Testis (tissue), 3 donors: Measurements from ENCODE around the gene CTU1. TPM values are rescaled to one million over a fixed set of nuclear protein-coding genes. Genes with fewer than 3 reads are reported as not detected.

Source experiments
- DNase-seq: peaks from one replicate; pipeline ENCODE4 v3.0.0-alpha.2; 2019
- H3K27ac ChIP-seq, 2 donors: fragments of 200-600 bp; sonication (generic); one replicate each; pipeline ENCODE4 v1.5.1; 2019
- H3K27me3 ChIP-seq: fragments of 200-600 bp; sonication (generic); one replicate; pipeline ENCODE4 v1.5.1; 2019
- H3K36me3 ChIP-seq: fragments of 200-600 bp; sonication (generic); one replicate; pipeline ENCODE4 v1.5.1; 2017; ENCODE audit warnings: low read depth; ENCODE audit errors: missing control alignments
- H3K4me1 ChIP-seq: fragments of 200-600 bp; sonication (generic); one replicate; pipeline ENCODE4 v1.5.1; 2019
- H3K4me3 ChIP-seq, 2 donors: fragments of 200-600 bp; sonication (generic); one replicate each; pipeline ENCODE4 v1.5.1; 2017 to 2019
- H3K9me3 ChIP-seq: fragments of 200-600 bp; sonication (generic); one replicate; pipeline ENCODE4 v1.5.1; 2017
- CTCF ChIP-seq, 3 experiments: fragments of 450-650 bp in 2 of 3; fragments of 200-600 bp in 1 of 3; sonication (generic) in 1 of 3; IDR thresholded peaks; one replicate each; pipeline ENCODE4 v1.5.1; 2016 to 2019; ENCODE audit warnings: antibody characterized with exemption in 3 of 3, mild to moderate bottlenecking in 2 of 3, moderate library complexity in 1 of 3
- POLR2A ChIP-seq: fragments of 450-650 bp; IDR thresholded peaks from one replicate; pipeline ENCODE4 v1.6.1; 2017; ENCODE audit warnings: antibody characterized with exemption, mild to moderate bottlenecking, moderate library complexity
- WGBS, 2 donors: methylation state at CpG; one replicate each; pipeline ENCODE4 v1.1.5; 2018; 5-methylcytosine and 5-hydroxymethylcytosine counted together
- intact Hi-C: fragments of 100-400 bp; cut with DNase I; formaldehyde crosslinking; loops from one replicate; pipeline ENCODE4 v1.15.1; 2023; ENCODE audit warnings: low total_unique reads
- polyA plus RNA-seq: library from polyadenylated mRNA; stranded (reverse); fragments of 350-450 nt; fragmentation: Illumina TruSeq; extraction: RNeasy Lipid Tissue Mini Kit (QIAGEN cat#74804); gene quantifications from one replicate; pipeline ENCODE4 v1.2.3, GENCODE V29; 2014; ENCODE audit warnings: low read depth, low replicate concordance; ENCODE audit not compliant: insufficient read depth
- total RNA-seq, 2 donors: library from RNA; depleted of rRNA; stranded (reverse); fragments of >200 nt; gene quantifications; one replicate each; pipeline ENCODE4 v1.2.3, GENCODE V29; 2016

The CTU1 gene
- total and polyA plus RNA-seq, 3 donors from 2014 or later, result 2.0 to 23.5 (median 17.6) TPM

GRCh38 chr19:51135986-51136762 is 28.0 kb upstream of the CTU1 start:
- H3K4me1 ChIP-seq, result peaks cover 15% of the 10 kb centered on the region
- no peak overlapping the region for H3K27ac ChIP-seq
- no peaks in the 10 kb centered on the region for H3K9me3 ChIP-seq
- H3K4me3 ChIP-seq, result no peak overlapping the region
- WGBS, 2 donors, result 73 to 78% methylated on average over 8 of the region's 8 CpGs
- no peaks in the 10 kb centered on the region for H3K36me3 ChIP-seq
- no peak for TF ChIP-seq CTCF (IDR thresholded peaks at IDR 0.05)
- no peak for TF ChIP-seq POLR2A
- no peak for DNase-seq
- intact Hi-C loops, result no loop called here
- no peaks in the 10 kb centered on the region for H3K27me3 ChIP-seq

- no peaks in the 10 kb centered on the region for H3K27me3 ChIP-seq
- 92 to 93% methylated on average over 5 of the region's 5 CpGs for WGBS, 2 donors
Measured at GRCh38 chr19:51135004-51135403, 26.8 kb upstream of the CTU1 start.

GRCh38 chr19:51131780-51132680 is 23.8 kb upstream of the CTU1 start:
- DNase-seq, result peak; percentile 93
- peaks cover 27% of the 10 kb centered on the region for H3K4me1 ChIP-seq
- no peaks in the 10 kb centered on the region for H3K36me3 ChIP-seq
- intact Hi-C loops, result no loop called here
- H3K27ac ChIP-seq, result peak overlapping the region; percentile 57 to 83
- TF ChIP-seq POLR2A (no peak), CTCF (IDR thresholded peaks at IDR 0.05) (peak in 1 of 3 experiments; percentile 40)
- 18 to 22% methylated on average over 24 of the region's 24 CpGs for WGBS, 2 donors
- no peaks in the 10 kb centered on the region for H3K9me3 ChIP-seq
- peak overlapping the region in 1 of 2 donors; percentile 2 for H3K4me3 ChIP-seq
- no peaks in the 10 kb centered on the region for H3K27me3 ChIP-seq

More at GRCh38 chr19:51135004-51135403, 26.8 kb upstream of the CTU1 start:
- Histone ChIP-seq H3K4me3 (no peak overlapping the region), H3K36me3 (no peaks in the 10 kb centered on the region), H3K9me3 (no peaks in the 10 kb centered on the region), H3K4me1 (peaks cover 15% of the 10 kb centered on the region), H3K27ac (no peak overlapping the region)
- TF ChIP-seq CTCF (IDR thresholded peaks at IDR 0.05) (no peak), POLR2A (no peak)
- no peak for DNase-seq
- intact Hi-C loops, result no loop called here

GRCh38 chr19:51129716-51130115 is 21.5 kb upstream of the CTU1 start:
- no peaks in the 10 kb centered on the region for H3K9me3 ChIP-seq
- H3K36me3 ChIP-seq, result no peaks in the 10 kb centered on the region
- no peak overlapping the region for H3K4me3 ChIP-seq
- intact Hi-C loops, result no loop called here
- no peak for TF ChIP-seq POLR2A
- TF ChIP-seq CTCF (IDR thresholded peaks at IDR 0.05), result no peak
- DNase-seq, result no peak
- H3K27ac ChIP-seq, result peak overlapping the region; percentile 50 to 69
- WGBS, 2 donors, result 83 to 84% methylated on average over 8 of the region's 8 CpGs
- no peaks in the 10 kb centered on the region for H3K27me3 ChIP-seq
- H3K4me1 ChIP-seq, result peaks cover 45% of the 10 kb centered on the region
